Hypothalamus (tissue), 51 donors: ENCODE measurements around the gene ATF7IP2.
A peak's percentile ranks its signal among the peaks of the same experiment; 100 is the strongest.
"Not testable (repeated sequence)": the region's sequence is repeated elsewhere in the genome, so short reads cannot be mapped to it uniquely, and the experiment has no call there.

Experiments used
- DNase-seq, 51 donors: peaks; one replicate each; lab custom pipeline; 2025; lab: John Stamatoyannopoulos, UW

The ATF7IP2 gene

GRCh38 chr16:10505286-10505685, 119.4 kb downstream of the ATF7IP2 start:
- not testable (repeated sequence) for DNase-seq

DNA sequence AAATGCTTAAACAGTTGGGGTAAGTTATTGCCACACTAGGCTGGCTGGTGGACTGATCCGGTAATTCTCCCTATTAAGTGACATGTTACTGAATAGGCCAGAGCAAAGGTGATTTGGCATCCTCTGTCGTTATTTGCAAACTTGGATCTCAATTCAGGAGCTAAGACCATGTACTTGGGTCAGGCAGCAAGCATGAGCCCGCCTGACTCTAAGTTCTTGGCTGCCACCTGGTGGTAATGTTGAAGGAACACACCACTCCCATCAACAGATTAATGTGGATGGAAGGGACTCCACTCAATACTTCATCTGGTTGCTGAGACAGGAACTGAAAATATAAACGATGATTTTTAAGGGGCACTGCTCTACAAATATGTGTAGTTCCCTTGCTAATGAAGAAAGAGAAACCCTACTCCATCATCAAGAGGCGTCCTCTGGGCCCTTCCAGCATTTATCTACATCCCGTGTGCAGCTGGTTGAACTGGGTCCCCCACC, 123.7 kb downstream of the ATF7IP2 start:
- DNase-seq, result peak in 42 of 51 donors; percentile 0 to 78 (median 34)

- DNase-seq, result no peak
Observed at GRCh38 chr16:10510279-10510678, 124.4 kb downstream of the ATF7IP2 start.

DNA sequence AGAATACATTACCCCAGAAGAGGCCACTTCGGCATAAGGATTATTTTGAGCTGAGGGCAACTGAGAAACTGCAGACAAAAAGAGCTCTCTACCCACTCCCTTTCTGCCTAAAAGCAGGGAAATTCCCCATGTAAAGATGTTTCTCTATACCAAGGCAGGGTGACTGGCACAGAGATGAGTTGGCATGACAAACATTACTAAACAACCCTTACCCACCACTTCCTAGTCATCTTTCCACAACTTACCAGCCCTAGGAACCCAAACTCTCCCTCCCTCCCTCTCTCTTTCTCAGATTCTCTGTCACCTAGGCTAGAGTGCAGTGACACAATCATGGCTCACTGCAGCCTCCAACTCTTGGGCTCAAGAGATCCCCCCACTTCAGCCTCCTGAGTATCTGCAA, 126.0 kb downstream of the ATF7IP2 start:
- DNase-seq, result no peak

GRCh38 chr16:10514369-10515055, 128.7 kb downstream of the ATF7IP2 start:
- DNase-seq, result peak in 9 of 51 donors; percentile 0 to 23 (median 2)

DNA sequence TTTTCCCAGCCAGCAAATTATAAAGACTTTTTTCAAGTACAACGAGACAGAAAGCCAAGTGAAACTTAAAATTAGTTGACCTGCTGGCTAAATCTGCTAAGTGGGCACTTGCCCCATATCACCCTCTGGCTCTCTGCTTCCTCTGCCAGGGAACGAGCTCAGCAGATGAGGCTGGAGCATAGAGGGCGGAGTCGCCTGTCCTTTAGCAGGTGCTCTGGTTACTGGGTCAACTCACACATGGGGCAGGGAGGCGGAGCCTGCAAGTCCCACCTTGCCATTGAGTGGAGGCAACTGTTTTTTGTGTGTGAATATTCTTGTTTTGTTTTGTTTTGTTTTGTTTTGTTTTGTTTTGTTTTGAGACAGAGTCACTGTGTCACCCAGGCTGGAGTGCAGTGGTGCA, 132.0 kb downstream of the ATF7IP2 start:
- no peak for DNase-seq

GRCh38 chr16:10518479-10519041, 132.7 kb downstream of the ATF7IP2 start:
- DNase-seq, result no peak

DNA sequence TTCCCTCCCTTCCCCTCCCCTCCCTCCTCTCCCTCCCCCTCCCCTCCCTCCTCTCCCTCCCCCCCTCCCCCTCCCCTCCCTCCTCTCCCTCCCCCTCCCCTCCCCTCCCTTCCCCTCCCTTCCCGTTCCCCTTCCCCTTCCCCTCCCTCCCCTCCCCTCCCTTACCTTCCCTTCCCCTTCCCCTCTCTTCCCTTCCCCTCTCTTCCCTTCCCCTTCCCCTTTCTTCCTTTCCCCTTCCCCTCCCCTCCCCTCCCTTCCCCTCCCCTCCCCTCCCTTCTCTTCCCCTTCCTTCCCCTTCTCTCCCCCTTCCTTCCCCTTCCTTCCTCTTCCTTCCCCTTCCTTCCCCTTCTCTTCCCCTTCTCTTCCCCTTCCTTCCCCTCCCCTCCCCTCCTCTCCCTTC, 133.4 kb downstream of the ATF7IP2 start:
- DNase-seq, result no peak

DNA sequence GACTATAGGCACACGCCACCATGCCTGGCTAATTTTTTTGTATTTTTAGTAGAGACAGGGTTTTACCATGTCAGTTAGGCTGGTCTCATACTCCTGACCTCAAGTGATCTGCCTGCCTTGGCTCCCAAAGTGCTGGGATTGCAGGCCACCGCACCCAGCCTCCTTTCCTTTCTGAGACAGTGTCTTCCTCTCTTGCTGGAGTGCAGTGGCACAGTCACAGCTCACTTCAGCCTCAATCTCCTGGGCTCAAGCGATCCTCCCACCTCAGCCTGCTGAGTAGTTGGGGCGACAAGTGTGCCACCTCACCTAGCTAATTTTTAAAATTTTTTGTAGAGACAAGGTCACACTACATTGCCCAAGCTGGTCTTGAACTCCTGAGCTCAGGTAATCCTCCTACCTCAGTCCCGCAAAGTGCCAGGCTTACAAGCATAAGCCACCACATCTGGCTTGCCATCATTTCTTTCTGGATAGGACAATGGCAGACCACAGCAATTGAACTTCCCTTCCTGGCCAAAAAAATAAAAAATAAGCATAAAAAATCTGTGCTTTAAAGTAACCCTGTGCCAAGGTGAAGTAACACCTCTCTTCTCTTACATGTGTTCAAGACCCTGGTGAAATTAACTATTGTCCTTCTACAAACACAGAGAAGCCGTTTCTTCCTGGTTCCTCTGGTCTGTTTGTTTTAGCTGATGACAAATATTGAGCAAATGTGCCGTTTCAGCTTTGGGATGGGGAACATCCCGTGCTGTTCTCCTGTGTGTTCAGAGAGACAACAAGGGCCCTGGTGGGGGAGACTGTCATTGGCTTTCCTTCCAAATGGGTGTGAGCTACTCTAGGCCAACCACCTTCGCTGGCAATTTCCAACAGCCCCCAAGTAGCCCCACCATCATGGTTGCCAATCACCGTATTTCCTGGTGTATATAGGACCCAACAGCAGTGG, 134.3 kb downstream of the ATF7IP2 start:
- no peak for DNase-seq

- DNase-seq, result no peak
Observed at GRCh38 chr16:10520869-10521578, 135.2 kb downstream of the ATF7IP2 start.

DNA sequence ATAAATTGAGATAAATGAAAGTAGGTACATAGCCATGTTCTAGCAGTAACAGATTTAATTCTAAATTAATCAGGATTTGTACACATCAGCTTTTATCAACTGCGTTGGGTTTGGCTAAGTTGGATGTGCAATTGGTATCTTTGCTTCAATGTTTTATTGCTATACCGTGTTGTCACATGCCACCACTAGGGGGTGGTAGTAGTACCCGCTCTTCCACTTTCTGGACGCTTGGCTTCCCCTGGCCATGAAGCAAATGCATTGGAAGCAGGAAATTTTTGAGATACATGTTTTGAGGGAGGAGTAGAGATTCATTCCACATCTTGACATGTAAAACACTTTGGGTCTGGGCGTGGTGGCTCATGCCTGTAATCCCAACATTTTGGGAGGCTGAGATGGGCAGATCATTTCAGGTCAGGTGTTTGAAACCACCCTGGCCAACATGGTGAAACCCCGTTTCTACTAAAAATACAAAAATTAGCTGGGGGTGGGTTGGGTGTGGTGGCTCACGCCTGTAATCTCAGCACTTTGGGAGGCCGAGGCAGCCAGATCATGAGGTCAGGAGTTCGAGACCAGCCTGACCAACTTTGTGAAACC, 135.9 kb downstream of the ATF7IP2 start:
- peak in 29 of 51 donors; percentile 1 to 67 (median 19) for DNase-seq

GRCh38 chr16:10522966-10523365, 137.1 kb downstream of the ATF7IP2 start:
- no peak for DNase-seq

GRCh38 chr16:10525214-10525825, 139.5 kb downstream of the ATF7IP2 start:
- no peak for DNase-seq

GRCh38 chr16:10526962-10527361, 141.1 kb downstream of the ATF7IP2 start:
- no peak for DNase-seq

GRCh38 chr16:10528635-10529034, 142.8 kb downstream of the ATF7IP2 start:
- DNase-seq, result no peak

- no peak for DNase-seq
Observed at GRCh38 chr16:10529895-10530669, 144.2 kb downstream of the ATF7IP2 start.

DNA sequence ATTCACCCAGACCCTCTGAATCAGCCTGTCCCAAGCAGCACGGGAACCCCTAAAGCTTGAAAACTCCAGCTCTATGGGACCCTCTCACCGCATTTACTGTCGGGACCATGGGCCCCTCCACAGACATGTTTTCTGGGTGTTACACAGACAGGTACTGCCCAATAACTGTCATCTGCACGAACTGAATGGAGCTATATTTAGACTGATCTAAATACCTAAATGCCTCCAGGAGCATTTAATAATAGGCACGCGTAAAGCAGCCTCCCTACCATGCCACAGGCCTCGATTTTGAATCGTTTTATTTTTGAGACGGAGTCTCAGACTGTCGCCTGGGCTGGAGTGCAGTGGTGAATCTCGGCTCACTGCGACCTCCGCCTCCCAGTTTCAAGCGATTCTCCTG, 144.8 kb downstream of the ATF7IP2 start:
- DNase-seq, result no peak

- no peak for DNase-seq
Observed at GRCh38 chr16:10531582-10531981, 145.7 kb downstream of the ATF7IP2 start.
